Activated gamma-delta T cell (primary cell): ENCODE results near the gene KRT4.
"Not testable (repeated sequence)": the region's sequence is repeated elsewhere in the genome, so short reads cannot be mapped to it uniquely, and the experiment has no call there.

Experiments
- DNase-seq: peaks from one replicate; lab custom pipeline; 2025; lab: John Stamatoyannopoulos, UW

Gene KRT4

DNA sequence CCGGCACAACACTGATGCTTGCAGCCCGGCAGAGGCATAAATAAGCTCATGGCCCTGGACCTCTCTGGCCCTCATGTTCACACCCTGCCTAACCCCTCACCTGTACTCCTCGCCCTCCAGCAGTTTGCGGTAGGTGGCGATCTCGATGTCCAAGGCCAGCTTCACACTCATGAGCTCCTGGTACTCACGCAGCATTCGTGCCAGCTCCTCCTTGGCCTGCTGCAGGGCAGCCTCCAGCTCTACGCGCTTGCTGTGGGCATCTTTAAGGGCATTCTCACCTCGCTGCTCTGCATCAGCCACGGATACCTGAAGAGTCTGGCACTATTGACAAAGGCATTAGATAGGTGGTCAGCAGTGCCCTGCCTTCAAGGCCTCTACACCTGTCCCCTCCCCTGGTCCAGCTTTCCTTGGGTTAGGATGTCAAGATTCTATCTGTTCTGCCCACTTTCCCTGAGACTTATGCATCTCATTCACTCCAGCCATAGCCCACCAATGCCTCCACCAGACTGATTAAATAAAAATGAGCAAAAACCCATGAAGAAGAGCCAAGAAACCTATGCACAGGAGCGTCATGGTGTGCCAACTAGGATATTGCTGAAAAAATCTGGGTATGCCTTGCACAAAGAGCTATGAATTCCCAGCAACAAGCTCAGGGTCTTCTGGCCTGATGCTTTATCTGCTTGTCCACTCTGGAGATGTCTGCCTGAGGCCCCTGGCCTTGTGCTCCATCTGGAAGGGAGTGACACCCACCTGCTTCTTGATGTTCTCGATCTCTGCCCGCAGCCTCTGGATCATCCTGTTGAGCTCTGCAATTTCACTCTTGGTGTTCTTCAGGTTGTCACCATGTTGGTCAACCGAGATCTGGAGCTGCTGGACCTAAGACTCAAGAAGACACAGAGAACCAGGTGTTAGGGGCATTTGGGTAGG, 6.1 kb downstream of the KRT4 start:
- no peak for DNase-seq

- DNase-seq, result no peak
These were observed 6.9 kb downstream of the KRT4 start for GRCh38 chr12:52806821-52807543.

GRCh38 chr12:52806169-52806811, 7.6 kb downstream of the KRT4 start:
- DNase-seq, result no peak

DNA sequence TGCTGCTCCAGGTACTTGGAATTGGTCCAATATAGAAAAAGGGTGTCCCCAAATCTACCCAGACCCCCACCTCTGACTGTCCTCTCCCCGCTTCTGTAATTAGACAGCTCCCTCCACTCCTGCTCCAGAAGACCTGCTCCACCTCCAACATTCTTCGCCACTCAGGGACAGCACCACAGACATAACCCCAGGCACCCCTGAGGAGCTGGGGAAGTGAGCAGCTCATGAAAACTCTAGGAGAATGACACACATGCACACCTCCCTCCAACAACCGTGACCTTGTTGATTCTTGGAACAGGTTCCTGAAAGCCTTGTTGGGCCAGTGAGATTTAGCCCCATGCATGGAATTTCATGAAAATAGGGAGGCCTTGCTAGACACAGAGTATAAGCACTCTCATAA, 8.2 kb downstream of the KRT4 start:
- no peak for DNase-seq

DNA sequence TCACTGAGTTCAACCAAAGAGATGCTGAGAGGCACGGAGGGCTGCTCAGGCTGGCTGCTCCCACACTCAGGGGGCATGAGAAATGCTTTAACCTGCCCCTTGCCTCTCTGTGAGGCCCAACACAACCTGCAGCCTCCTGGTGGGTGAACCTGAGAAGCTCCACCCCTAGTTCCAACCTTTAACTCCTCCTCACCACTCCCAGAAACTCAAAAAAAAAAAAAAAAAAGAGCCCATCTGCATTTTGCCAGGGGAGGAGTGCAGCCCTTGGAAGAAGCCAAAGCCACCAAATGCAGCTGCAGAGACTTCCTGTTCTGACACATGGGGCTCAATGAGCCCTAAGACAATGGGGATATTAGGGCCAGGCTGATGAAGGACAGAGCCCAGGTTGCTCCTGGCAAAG, 8.9 kb downstream of the KRT4 start:
- DNase-seq, result no peak

DNA sequence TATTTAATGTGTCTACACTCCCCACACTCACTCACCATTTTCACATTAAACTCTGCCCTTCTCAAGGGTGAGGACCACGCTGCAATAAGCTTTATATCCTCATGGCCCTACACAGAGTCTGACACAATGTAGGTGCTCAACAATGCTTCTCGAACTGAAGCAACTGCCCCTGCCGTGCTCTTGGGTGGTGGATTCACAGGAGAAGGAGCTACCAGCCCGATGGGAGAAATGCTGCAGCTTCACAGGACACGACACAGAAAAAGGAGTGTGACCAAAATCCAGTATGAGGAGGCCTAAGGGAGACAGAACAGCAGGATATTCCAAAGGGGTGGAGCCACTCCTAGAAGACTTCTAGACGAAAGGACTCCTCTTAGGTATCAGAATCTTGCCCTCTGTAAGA, 11.5 kb downstream of the KRT4 start:
- no peak for DNase-seq

DNA sequence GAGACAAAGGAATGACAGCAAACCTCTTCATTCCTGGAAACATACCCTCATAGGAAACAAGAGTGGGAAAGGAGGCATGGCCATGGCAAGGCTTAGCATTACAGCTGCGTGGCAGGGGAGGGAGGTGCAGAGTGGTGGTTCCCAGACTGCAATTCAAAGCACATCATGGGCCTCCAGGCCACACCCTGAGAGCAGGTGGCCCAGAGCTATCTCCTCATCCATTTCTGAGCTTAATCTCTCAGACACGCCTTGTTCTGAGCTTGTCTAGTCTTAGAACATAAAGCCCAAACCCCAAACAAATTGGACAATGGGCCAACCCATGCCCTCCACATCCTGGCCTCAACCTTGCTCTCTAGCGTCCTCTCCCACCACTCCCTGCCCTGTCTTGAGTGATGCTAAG, 12.1 kb downstream of the KRT4 start:
- DNase-seq, result no peak

DNA sequence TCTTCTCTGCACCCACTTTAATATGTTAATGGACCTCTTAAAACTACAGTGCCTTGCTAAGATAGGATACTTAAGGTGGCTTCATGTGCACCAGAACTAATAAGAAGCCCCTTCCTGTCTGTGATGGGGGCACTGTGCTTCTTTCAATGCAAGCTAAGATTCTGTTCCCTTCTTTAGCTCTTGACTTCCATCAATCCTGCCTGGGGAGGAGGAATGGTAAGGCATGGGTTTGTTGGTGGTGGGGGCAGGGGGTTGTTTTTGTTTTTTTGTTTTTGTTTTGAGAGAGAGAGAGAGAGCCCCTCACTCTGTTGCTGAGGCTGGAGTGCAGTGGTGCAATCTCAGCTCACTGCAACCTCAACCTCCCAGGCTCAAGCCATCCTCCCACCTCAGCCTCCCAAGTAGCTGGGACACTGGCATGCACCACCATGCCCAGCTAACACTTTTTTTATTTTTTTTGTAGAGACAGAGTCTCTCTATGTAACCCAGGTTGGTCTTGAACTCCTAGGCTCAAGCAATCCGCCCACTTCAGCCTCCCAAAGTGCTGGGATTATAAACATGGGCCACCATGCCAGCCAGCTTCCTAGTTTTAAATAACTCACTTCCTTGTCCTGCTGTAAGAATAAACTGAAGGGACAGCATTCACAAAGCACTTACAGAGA, 13.5 kb downstream of the KRT4 start:
- DNase-seq, result no peak

DNA sequence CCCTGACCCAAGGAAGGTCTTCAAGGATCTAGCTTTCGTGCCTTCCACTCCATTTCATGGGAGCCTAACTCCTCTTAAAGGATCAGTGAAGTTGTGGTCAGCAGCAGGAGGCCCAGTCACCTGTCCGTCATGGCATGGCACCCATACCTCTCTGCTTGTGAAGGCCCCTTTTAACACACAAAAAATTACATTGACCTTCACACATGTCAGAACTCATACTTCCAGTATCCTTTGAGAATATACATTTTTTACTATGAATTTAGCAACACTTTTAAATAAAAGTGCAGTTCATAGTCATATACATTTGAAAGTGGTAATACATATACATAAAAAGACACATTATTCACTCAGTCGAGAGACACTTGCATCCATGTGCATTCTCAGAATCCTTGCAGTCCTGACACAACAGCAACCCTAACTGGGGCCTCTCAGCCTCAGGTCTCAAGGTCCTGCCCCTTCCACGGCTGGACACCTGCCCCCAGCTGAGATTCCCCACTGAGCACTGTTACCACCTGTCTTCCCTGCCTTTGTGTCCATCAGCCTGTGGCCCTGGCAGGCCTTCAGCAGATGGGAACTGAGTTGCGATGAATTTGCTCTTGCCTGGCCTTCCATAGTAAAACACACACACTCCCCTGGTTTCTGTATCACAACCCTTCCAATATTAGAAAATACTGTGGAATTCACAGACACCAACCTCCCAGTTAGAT, 14.3 kb downstream of the KRT4 start:
- no peak for DNase-seq

GRCh38 chr12:52798671-52799504, 15.0 kb downstream of the KRT4 start:
- DNase-seq, result no peak

- no peak for DNase-seq
These were observed 15.8 kb downstream of the KRT4 start for GRCh38 chr12:52798003-52798670.

- DNase-seq, result no peak
These were observed 16.4 kb downstream of the KRT4 start for GRCh38 chr12:52797529-52797894.

DNA sequence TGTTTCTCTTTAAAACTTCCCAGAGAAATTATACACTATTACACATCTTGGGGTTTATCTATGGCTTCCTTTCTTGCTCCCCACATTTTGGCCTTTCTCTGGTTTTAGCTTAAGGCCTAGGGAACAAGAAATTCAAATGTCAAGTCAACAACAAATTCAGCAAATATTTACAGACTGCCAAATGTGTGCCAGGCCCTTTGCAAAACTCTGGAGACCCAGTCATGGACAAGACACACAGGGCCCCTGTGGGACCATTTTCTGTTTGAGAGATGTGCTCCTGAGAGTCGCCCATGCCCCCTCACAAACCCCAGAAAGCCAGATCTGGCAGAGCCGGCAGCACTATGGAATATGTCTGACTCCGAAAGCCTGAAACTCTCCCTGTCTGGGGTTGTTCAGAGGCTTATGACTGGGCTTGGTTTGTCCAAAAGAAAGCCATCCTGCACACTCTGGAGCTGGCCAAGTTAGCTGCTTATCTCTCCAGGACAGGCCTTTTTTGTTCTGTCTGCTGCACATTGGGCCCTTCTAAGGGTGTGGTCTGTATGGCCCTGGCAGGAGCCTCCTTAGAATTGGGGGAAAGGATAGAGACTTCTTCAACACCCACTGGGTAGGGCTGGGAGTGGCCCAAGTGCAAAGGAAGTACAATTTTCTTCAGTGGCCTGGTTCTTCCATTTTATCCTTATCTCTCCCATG, 16.9 kb downstream of the KRT4 start:
- no peak for DNase-seq

DNA sequence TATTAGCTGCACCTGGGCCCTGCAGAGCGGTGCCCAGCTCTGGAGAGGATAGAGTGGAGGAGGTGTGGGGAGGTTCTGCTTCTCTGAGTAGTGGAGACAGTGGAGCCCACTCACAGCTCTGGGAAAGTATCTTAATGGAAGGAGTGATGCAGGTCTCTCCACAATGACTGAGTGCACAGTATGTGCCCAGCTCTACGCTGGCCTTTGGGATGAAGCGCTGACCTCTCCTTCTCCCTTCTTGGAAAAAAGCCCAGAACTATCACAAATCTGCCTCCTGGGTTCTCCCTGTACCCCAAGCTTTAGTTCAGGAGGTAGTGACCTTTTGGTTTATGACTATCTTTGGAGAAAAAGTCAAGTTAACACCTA, 17.5 kb downstream of the KRT4 start:
- no peak for DNase-seq

DNA sequence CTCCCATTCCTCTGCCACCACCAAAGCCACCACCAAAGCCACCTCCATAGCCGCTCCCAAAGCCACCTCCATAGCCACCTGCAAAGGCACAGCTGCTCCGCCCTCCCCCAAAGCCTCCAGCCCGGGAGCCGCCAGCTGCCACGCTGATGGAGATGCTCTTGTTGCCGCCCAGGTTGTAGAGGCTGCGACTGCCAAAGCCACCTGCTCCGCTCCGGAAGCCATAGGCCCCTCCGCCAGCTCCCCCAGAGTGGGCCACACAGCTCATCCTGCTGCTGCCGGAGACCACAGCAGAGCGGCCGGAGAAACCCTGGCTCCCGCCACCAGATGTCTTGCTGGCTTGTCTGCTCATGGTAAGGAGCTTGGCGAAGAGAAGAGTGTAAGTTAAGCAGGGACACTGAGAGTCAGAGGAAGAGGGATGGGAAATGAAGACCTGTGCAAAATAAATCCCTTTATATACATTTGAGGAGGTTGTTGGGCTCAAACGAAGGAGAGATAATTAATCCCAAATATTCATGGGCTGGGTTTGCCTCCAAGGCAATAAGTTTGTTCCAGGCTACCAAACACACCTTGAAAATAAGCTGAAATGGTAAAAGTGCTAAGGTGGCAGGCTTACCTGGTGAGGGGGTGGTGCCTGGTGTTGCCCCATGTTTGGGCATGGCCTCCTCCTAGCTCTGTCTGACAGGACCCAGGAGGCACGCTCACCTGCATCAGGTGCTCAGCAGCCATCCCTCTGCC, 18.1 kb downstream of the KRT4 start, which contains the start of gene KRT3:
TSS of gene KRT3 (minus strand) at position 424 of the 735 bp plus-strand sequence. CDS start at position 349, 75 bp downstream.
- no peak for DNase-seq

GRCh38 chr12:52795332-52795674, 18.6 kb downstream of the KRT4 start:
- DNase-seq, result not testable (repeated sequence)

DNA sequence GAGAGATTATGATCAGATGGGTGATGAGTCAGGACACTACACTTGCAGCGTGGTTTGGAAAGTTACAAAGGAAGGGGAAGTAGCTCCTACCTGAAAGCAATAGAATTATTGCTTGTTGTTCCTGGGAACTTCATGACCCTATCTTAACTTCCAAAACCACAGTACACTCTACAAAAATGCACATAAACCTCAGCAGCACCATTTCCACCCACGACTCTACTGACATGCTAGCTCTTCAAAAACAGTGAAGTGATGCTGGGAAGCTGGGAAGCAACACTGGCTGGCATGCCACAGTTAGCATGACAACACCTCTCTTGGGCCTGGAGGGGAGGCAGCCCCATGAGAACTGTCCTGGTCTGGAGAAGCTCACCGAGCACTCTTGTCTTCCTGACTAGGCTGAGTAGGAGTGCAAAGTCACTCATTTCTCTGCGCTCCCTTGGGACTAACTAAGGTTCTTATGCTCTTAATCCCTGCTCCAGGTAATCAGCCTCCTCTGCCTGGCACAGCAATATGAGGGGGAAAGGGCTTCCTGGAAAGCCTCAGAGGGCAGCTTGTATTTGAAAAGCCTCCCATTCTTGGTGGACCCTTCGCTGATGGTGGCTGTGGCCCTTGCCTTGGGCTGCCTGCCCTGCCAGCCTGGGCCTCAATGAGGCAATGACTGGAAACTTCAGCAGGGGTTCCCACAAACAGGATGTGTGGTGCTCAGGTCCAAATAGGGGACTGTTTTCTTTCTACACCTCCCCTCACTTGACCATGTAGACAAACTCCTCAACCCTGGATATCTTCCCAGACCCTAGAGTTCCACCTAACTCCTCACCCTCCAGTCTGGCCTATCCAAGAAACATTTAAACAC, 19.2 kb downstream of the KRT4 start:
- DNase-seq, result no peak
